Progenitor cell of endocrine pancreas (in vitro differentiated cells): Measurements from ENCODE around the gene NRXN3. TPM values are rescaled to one million over a fixed set of nuclear protein-coding genes. Genes with fewer than 3 reads are reported as not detected.

Experiments
- DNase-seq: peaks from one replicate; pipeline ENCODE4 v3.0.0; 2021; ENCODE audit warnings: low spot score; ENCODE audit not compliant: unreplicated experiment
- H3K27ac Mint-ChIP-seq: 2 replicates; pipeline ENCODE4 v1.8.0; 2021; ENCODE audit warnings: mild to moderate bottlenecking, moderate library complexity, mixed read lengths
- H3K27me3 Mint-ChIP-seq: 2 replicates; pipeline ENCODE4 v1.8.0; 2021; ENCODE audit warnings: mixed read lengths
- H3K36me3 Mint-ChIP-seq: 2 replicates; pipeline ENCODE4 v1.8.0; 2022; ENCODE audit warnings: mixed read lengths; ENCODE audit not compliant: insufficient read depth
- H3K4me1 Mint-ChIP-seq: 2 replicates; pipeline ENCODE4 v1.8.0; 2021; ENCODE audit warnings: low read depth, mixed read lengths
- H3K4me3 Mint-ChIP-seq: 2 replicates; pipeline ENCODE4 v1.8.0; 2021; ENCODE audit warnings: low read depth, mild to moderate bottlenecking, moderate library complexity, mixed read lengths
- H3K9me3 Mint-ChIP-seq: 2 replicates; pipeline ENCODE4 v1.8.0; 2021; ENCODE audit warnings: low read depth, mixed read lengths
- CTCF ChIP-seq: fragments of 200-600 bp; sonication (generic); IDR thresholded peaks from one replicate; pipeline ENCODE4 v1.5.0; 2021; ENCODE audit warnings: antibody characterized with exemption, mild to moderate bottlenecking; ENCODE audit not compliant: unreplicated experiment
- total RNA-seq: library from RNA; stranded (reverse); gene quantifications from 2 replicates; pipeline ENCODE4 v1.2.1, GENCODE V29; 2021

The NRXN3 gene
- total RNA-seq, 1 donor from 2014 or later, result 22.1 TPM

GRCh38 chr14:79502136-79502750, 1332.1 kb downstream of the NRXN3 start:
- Mint-ChIP-seq H3K36me3 (no peaks in the 10 kb centered on the region), H3K4me3 (no peak overlapping the region), H3K4me1 (peaks cover 12% of the 10 kb centered on the region), H3K27me3 (no peaks in the 10 kb centered on the region), H3K9me3 (no peaks in the 10 kb centered on the region), H3K27ac (no peak overlapping the region)
- no peak for DNase-seq
- no peak for TF ChIP-seq CTCF

DNA sequence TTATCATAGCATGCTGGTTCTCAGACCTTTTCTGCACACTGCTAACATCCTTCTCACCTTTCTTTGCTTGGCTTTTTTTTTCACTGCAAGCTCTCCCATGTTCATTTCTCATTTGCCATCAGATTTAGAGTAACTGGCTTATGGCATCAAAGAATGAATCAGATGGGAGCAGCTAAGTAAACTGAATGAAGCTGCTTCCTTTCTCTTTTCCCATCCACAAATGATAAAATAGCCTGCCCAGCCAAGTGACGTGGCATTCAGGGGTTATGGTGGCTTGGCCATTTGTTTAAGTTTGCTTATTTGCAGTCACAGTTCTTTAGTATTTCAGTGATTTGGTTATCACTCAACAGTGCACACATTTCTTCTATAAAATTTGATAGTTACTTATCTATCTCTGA, 1332.6 kb downstream of the NRXN3 start:
- Mint-ChIP-seq H3K27me3 (no peaks in the 10 kb centered on the region), H3K36me3 (no peaks in the 10 kb centered on the region), H3K27ac (no peak overlapping the region), H3K4me1 (peaks cover 12% of the 10 kb centered on the region), H3K9me3 (no peaks in the 10 kb centered on the region), H3K4me3 (no peak overlapping the region)
- TF ChIP-seq CTCF, result no peak
- DNase-seq, result no peak

DNA sequence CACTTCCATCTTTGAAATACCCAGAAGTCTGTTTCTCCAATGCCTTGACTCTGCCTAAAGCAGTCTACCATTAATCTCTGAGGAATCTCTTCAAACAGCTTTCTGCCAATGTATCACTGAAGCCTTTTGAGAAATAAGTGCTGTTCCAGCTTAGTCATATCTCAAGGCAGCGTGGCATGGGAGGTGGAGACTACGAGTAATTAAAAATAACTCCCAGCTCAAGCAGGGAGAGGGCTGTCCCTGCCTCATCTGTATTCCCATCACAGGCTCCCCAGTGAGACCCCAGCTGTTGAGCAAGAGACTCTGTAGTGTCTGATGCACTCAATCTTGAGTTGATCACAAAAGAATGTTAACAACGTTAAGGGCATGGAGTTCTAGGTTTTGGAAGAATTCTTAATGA, 1340.5 kb downstream of the NRXN3 start:
- Mint-ChIP-seq H3K4me1 (peaks cover 22% of the 10 kb centered on the region), H3K9me3 (no peaks in the 10 kb centered on the region), H3K4me3 (no peak overlapping the region), H3K27ac (no peak overlapping the region), H3K36me3 (no peaks in the 10 kb centered on the region), H3K27me3 (no peaks in the 10 kb centered on the region)
- DNase-seq, result no peak
- TF ChIP-seq CTCF, result no peak

- DNase-seq, result no peak
- H3K9me3 Mint-ChIP-seq, result no peaks in the 10 kb centered on the region
- peaks cover 26% of the 10 kb centered on the region for H3K4me1 Mint-ChIP-seq
- H3K27me3 Mint-ChIP-seq, result no peaks in the 10 kb centered on the region
- no peaks in the 10 kb centered on the region for H3K36me3 Mint-ChIP-seq
- no peak overlapping the region for H3K4me3 Mint-ChIP-seq
- TF ChIP-seq CTCF, result no peak
- H3K27ac Mint-ChIP-seq, result no peak overlapping the region
Measured at GRCh38 chr14:79511146-79511545, 1341.0 kb downstream of the NRXN3 start.

- no peak for DNase-seq
- Mint-ChIP-seq H3K27me3 (no peaks in the 10 kb centered on the region), H3K9me3 (no peaks in the 10 kb centered on the region), H3K27ac (no peak overlapping the region), H3K36me3 (no peaks in the 10 kb centered on the region), H3K4me3 (no peak overlapping the region), H3K4me1 (peaks cover 38% of the 10 kb centered on the region)
- no peak for TF ChIP-seq CTCF
Measured at GRCh38 chr14:79513446-79513845, 1343.3 kb downstream of the NRXN3 start.
